Stimulated activated CD8-positive, alpha-beta memory T cell treated with anti-CD3 and anti-CD28 coated beads, Interleukin-12 subunit alpha, Interleukin-12 subunit beta, amount 100 ng/mL, for 1 hour (primary cell): ENCODE data around the gene DCAF5.

Experiments
- DNase-seq: peaks from one replicate; pipeline ENCODE4 v3.0.0-alpha.2; 2020; ENCODE audit warnings: low read depth

Gene DCAF5

DNA sequence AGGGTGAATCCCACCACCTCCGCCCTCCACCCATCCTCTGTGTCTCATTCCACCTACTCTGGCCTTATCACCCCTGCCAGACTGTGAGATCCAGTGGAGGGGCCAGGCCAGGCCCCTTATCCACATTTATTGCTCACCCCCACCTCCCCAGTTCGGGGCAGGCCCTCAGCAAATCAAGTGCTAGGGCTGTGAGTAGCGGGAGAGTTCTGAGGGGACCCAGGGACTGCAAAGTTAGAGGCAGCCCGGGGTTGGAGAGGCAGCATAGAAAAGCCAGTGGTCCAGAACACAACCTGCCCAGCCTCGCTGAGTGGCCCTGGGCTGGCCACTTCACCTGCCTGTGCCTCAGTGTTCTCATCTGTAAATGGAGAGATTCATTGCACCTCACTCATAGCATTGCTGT lies 146.6 kb downstream of the DCAF5 start:
- no peak for DNase-seq

DNA sequence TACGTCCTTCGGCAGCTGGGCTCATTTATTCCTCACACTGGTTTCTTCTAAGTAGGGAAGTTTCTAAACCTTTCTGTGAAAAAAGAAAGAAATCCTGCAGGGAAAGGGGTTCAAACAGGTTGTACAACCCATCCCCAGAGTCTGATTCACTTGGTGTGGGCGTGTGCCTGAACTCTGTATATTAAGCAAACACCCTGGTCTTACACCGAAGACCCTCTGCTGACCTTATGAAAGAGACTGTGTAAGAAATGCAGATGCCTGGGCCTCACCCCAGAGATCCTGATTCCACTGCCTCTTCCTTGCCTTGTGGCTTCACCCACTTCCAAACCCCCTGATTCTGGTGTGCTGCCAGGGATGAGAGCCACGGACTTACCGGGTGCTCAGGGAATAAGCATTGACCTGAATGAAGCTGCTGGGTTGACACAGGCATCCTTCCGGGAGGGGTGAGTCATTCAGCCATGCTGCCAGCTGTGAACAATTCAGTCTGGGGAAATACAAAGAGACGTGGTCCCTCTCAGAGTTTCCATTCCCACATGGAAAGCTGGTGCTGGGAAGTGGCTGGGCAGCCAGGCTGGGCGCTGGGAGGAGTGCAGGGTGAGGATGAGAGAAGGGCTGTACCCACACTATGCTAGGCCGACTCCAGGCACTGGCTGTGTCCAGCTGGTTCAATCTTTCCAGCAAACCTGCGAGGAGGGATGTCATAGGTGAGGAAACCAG lies 147.3 kb downstream of the DCAF5 start:
- no peak for DNase-seq

DNA sequence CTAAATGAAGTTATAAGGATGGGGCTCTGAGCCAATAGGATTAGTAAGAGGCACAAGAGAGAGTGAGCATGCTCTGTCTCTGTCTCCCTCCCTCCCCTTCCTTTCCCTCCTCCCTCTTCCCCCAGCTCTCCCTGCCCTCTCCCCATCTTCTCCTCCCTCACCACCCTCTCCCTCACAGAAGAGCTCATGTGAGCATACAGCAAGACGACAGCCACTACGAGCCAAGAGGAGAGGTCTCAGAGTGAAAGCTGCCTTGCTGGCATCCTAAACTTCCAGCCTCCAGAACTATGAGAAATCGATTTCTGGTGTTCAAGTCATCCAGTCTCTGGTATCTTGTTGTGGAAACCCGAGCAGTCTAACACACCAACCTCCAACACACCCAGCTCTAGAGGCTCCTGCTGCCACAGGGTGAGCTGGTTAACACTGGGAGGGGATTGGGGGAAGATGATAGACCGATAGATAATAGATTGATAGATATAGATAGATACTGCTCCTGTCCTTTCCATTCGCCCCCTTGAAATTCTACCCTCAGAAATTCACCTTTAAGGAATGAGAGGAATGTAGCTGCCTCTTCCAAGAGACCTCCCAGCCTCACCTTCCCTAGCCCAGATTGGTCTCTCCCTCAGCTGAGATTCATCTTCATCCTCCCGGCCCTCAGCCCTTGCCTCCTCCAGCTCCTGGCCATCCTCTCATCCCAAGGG lies 148.0 kb downstream of the DCAF5 start:
- no peak for DNase-seq

DNA sequence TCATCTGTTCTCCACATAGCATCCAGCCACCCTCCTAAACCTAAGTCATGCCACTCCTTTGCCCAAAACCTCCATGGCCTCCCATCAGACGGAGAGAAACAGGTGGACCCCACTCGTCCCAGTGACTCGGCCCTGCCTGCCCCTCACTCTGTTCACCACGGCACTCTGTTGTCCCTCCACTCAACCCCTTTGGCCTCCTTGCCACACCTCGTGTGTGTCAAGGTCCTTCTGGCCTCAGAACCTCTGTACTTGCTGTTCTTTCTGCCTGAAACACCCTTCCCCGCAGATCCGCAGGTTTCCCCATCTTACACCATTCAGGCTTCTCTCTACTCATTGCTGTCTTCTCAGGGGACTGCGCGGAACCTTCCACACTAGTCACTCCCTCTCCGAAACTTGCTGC lies 149.3 kb downstream of the DCAF5 start:
- DNase-seq = no peak

DNA sequence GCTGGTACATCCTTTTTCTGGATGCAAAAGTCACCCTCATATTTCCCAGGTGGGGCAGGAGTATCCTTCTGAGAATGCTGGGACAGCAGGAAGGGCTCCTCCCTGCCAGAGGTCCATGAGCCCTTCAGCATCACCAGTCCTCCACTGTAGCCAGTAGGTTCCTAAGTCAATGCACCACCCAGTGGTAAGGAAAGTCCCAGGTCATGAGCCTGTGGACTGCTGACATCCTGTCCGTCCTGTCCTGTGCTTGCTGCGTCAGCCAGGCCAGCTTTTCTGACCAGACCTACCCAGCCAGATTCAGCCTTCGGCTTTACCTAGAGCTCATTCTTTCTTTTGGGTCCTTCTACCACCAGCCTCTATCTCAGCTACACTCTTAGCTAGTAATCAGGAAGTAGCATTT lies 150.8 kb downstream of the DCAF5 start:
- DNase-seq = no peak

GRCh38 chr14:69001375-69001774 lies 151.5 kb downstream of the DCAF5 start:
- no peak for DNase-seq
